Neuronal stem cell (in vitro differentiated cells): Measurements from ENCODE around the gene OPRL1.

Source experiments
- DNase-seq: peaks from one replicate; pipeline ENCODE4 v3.0.0-alpha.2; 2013; ENCODE audit warnings: low spot score
- H2AFZ ChIP-seq: one replicate; pipeline ENCODE4 v1.6.1; 2013; ENCODE audit warnings: mild to moderate bottlenecking, low read length, inconsistent platforms
- H2AK5ac ChIP-seq: 2 replicates; pipeline ENCODE4 v1.6.1; 2013; ENCODE audit warnings: low read depth, mild to moderate bottlenecking, inconsistent platforms, low read length, moderate library complexity, mixed read lengths
- H2BK120ac ChIP-seq: 2 replicates; pipeline ENCODE4 v1.6.1; 2013; ENCODE audit warnings: low read depth, mild to moderate bottlenecking, inconsistent platforms, low read length, moderate library complexity, mixed read lengths
- H2BK12ac ChIP-seq: one replicate; pipeline ENCODE4 v1.6.1; 2013; ENCODE audit warnings: low read length, inconsistent platforms
- H2BK15ac ChIP-seq: 2 replicates; pipeline ENCODE4 v1.6.1; 2013; ENCODE audit warnings: mild to moderate bottlenecking, low read length, inconsistent platforms, mixed read lengths
- H2BK5ac ChIP-seq: one replicate; pipeline ENCODE4 v1.6.1; 2013; ENCODE audit warnings: inconsistent platforms, mild to moderate bottlenecking, low read length, moderate library complexity
- H3K14ac ChIP-seq: one replicate; pipeline ENCODE4 v1.6.1; 2013; ENCODE audit warnings: low read length, inconsistent platforms
- H3K18ac ChIP-seq: 2 replicates; pipeline ENCODE4 v1.6.1; 2013; ENCODE audit warnings: low read length, inconsistent platforms
- H3K23ac ChIP-seq: 2 replicates; pipeline ENCODE4 v1.6.1; 2013; ENCODE audit warnings: low read depth, mild to moderate bottlenecking, mixed read lengths, low read length, inconsistent platforms; ENCODE audit not compliant: poor library complexity
- H3K27ac ChIP-seq: replicated peaks from 3 replicates; pipeline ENCODE4 v1.5.1; 2013; ENCODE audit warnings: low read length, inconsistent platforms
- H3K27me3 ChIP-seq, 3 experiments: 2 replicates each; pipeline ENCODE4 v1.6.1; 2013; ENCODE audit warnings: low read length in 3 of 3, mild to moderate bottlenecking in 2 of 3, inconsistent platforms in 1 of 3, low read depth in 1 of 3, mixed read lengths in 1 of 3, moderate library complexity in 1 of 3; ENCODE audit not compliant: control insufficient read depth in 3 of 3, insufficient read depth in 3 of 3
- H3K36me3 ChIP-seq, 2 donors: replicated peaks in 1 of 2; 2 replicates each; pipeline ENCODE4 v1.6.1; 2013; ENCODE audit warnings: low read length in 2 of 2; ENCODE audit not compliant: control insufficient read depth in 2 of 2, insufficient read depth in 2 of 2
- H3K4ac ChIP-seq: 2 replicates; pipeline ENCODE4 v1.6.1; 2013; ENCODE audit warnings: inconsistent platforms, mild to moderate bottlenecking, low read length, moderate library complexity
- H3K4me1 ChIP-seq, 2 donors: 1 replicate in 1 of 2; 2 replicates in 1 of 2; pipeline ENCODE4 v1.6.1; 2013; ENCODE audit warnings: low read length in 2 of 2, low read depth in 1 of 2; ENCODE audit not compliant: control insufficient read depth in 2 of 2, insufficient read depth in 1 of 2
- H3K4me2 ChIP-seq: one replicate; pipeline ENCODE4 v1.6.1; 2013; ENCODE audit warnings: mild to moderate bottlenecking, low read length, inconsistent platforms; ENCODE audit not compliant: insufficient read depth, poor library complexity, severe bottlenecking
- H3K4me3 ChIP-seq, 2 donors: 2 replicates each; pipeline ENCODE4 v1.5.1; 2013; ENCODE audit warnings: low read length in 2 of 2, mild to moderate bottlenecking in 2 of 2, inconsistent platforms in 1 of 2, moderate library complexity in 1 of 2
- H3K79me1 ChIP-seq: one replicate; pipeline ENCODE4 v1.6.1; 2013; ENCODE audit warnings: low read depth, mild to moderate bottlenecking, inconsistent platforms, low read length, moderate library complexity
- H3K9ac ChIP-seq: one replicate; pipeline ENCODE4 v1.6.1; 2013; ENCODE audit warnings: mild to moderate bottlenecking, low read depth, low read length, inconsistent platforms; ENCODE audit not compliant: poor library complexity
- H3K9me3 ChIP-seq, 2 donors: replicated peaks in 1 of 2; 2 replicates each; pipeline versions ENCODE3 to v1.6.1; 2013; ENCODE audit warnings: low read length in 2 of 2, mild to moderate bottlenecking in 2 of 2, inconsistent platforms in 1 of 2, low read depth in 1 of 2, mixed read lengths in 1 of 2, moderate library complexity in 1 of 2; ENCODE audit not compliant: control insufficient read depth in 2 of 2, insufficient read depth in 1 of 2
- H4K8ac ChIP-seq: one replicate; pipeline ENCODE4 v1.6.1; 2013; ENCODE audit warnings: low read depth, mild to moderate bottlenecking, inconsistent platforms, low read length, moderate library complexity
- H4K91ac ChIP-seq: one replicate; pipeline ENCODE4 v1.6.1; 2013; ENCODE audit warnings: low read length, low read depth, mild to moderate bottlenecking, inconsistent platforms; ENCODE audit not compliant: poor library complexity
- WGBS, 2 donors: extraction: QIAGEN DNeasy Blood & Tissue Kit; methylation state at CpG; one replicate each; pipeline ENCODE4 v1.1.7; 2013; ENCODE audit warnings: missing lambda C conversion rate in 2 of 2, mixed read lengths in 1 of 2; ENCODE audit not compliant: insufficient read length in 2 of 2, insufficient replicate concordance in 1 of 2; ENCODE audit errors: extremely low coverage in 2 of 2; 5-methylcytosine and 5-hydroxymethylcytosine counted together

The OPRL1 gene

GRCh38 chr20:64100566-64100888, 20.6 kb downstream of the OPRL1 start:
- Histone ChIP-seq H3K18ac (no peak overlapping the region), H3K4ac (no peak overlapping the region), H3K27ac (no peak overlapping the region), H3K27me3 (peaks cover 0 to 65% (median 9%) of the 10 kb centered on the region in 3 experiments), H2BK5ac (no peak overlapping the region), H3K36me3 (no peaks in the 10 kb centered on the region), H2BK12ac (no peak overlapping the region), H3K9me3 (peaks cover 0 to 5% of the 10 kb centered on the region in 2 donors), H3K79me1 (peaks cover 2% of the 10 kb centered on the region), H4K91ac (no peak overlapping the region), H3K14ac (no peak overlapping the region), H2AK5ac (no peak overlapping the region), H3K9ac (no peak overlapping the region), H3K4me1 (peaks cover 0 to 3% of the 10 kb centered on the region in 2 donors), H3K23ac (no peak overlapping the region), H2BK15ac (no peak overlapping the region), H3K4me2 (no peak overlapping the region), H2AFZ (no peak overlapping the region), H4K8ac (peak overlapping the region; percentile 48), H3K4me3 (no peak overlapping the region), H2BK120ac (no peak overlapping the region)
- WGBS, 2 donors: no CpG with 5 or more reads among the region's 4 CpGs
- no peak for DNase-seq

DNA sequence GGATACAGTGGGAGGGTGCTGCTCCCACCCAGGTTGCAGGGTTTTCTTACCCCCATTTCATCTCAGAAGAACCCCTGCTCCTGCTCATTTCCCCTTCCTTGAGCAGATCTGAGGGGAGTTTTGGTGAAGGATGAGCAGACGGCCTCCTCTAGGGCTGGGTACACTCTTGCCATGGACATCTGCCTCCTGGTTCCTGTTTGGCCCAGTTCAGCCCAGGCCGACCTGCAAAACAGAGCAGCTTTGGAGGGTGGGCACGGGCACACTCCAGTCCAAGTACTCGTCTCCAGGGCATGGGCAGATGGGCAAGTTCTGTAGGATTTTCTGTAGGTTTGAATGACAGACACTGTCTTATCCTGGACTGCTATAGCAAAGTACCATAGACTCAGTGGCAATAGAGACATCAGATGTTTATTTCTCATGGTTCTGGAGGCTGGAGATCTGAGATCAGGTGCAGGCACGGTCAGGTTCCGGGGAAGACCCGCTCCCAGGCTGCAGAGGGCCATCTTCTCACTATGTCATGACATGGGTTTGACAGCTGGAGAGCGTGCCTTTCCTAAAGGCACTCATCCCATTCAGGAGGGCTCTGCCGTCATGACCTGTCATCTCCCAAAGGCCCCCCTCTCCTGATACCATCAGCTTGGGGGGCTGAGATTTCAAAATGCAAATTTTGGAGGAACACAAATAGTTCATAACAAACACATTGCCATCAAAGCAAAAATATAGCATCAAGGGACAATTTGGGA, 21.2 kb downstream of the OPRL1 start:
- no peak overlapping the region for H3K4ac ChIP-seq
- peaks cover 0 to 3% of the 10 kb centered on the region in 2 donors for H3K4me1 ChIP-seq
- no peak overlapping the region for H4K91ac ChIP-seq
- no peak overlapping the region for H3K4me2 ChIP-seq
- H2BK120ac ChIP-seq: no peak overlapping the region
- H3K9ac ChIP-seq: no peak overlapping the region
- H3K23ac ChIP-seq: no peak overlapping the region
- peaks cover 0 to 5% of the 10 kb centered on the region in 2 donors for H3K9me3 ChIP-seq
- WGBS, 2 donors: no CpG with 5 or more reads among the region's 9 CpGs
- H3K18ac ChIP-seq: peak overlapping the region; percentile 97
- H2AFZ ChIP-seq: no peak overlapping the region
- H3K27ac ChIP-seq: no peak overlapping the region
- H2BK12ac ChIP-seq: no peak overlapping the region
- H2AK5ac ChIP-seq: peak overlapping the region; percentile 92
- peaks cover 0 to 67% (median 9%) of the 10 kb centered on the region in 3 experiments for H3K27me3 ChIP-seq
- no peak overlapping the region for H3K4me3 ChIP-seq
- H3K14ac ChIP-seq: no peak overlapping the region
- no peak overlapping the region for H2BK5ac ChIP-seq
- H3K79me1 ChIP-seq: peaks cover 2% of the 10 kb centered on the region
- no peak overlapping the region for H4K8ac ChIP-seq
- H3K36me3 ChIP-seq: no peaks in the 10 kb centered on the region
- peak overlapping the region; percentile 98 for H2BK15ac ChIP-seq
- DNase-seq: no peak

DNA sequence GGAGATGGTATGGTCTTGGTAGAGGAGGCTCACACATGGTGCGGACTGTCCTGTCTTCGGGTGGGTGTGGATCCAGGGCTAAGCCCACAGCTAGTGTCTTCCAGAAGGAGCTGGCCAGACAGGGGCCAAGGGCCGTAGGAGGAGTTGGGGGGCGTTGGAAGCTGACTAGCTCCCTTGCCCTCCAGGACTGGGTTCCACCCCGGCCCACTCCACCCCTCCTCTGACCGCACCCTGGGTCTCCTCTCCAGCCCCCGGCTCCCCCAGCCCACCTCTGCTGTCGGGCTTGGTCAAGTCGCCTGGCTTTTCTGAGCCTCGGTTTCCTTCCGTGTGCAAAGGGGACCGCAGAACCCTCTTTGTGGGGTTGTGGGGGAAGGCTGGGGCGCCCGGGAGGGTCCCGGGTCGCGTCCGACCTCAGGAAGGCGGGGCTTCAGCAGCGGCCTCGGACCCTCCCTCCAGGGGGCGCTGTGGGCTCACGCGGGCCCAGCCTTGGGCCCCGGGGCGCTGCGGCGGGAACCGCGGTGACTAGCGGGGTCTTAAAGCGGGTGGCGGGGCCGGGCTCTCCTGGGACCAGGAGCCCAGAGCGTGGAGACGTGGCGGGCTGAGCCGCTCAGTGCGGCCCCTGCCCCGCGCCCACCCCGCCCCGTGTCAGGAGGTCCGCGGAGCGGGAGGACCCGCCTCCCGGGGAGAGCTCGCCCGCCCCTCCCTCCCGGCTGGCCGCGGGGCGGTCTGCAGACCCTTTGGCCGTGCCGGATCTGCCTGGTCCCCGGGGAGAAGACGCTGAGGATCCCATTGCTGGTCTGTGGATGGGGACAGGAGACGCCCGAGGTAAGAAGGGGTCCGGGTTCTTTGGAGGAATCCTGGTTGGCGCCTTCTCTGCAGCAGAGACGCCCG, 22.1 kb downstream of the OPRL1 start:
- Histone ChIP-seq H3K27me3 (peaks cover 0 to 76% (median 9%) of the 10 kb centered on the region in 3 experiments), H3K4me1 (peaks cover 0 to 3% of the 10 kb centered on the region in 2 donors), H3K27ac (no peak overlapping the region), H3K36me3 (no peaks in the 10 kb centered on the region), H2BK5ac (no peak overlapping the region), H2BK15ac (peak overlapping the region; percentile 100), H3K79me1 (peaks cover 2% of the 10 kb centered on the region), H3K9ac (peak overlapping the region; percentile 57), H3K4me2 (peak overlapping the region; percentile 91), H3K4ac (no peak overlapping the region), H4K91ac (no peak overlapping the region), H2AFZ (peak overlapping the region; percentile 75), H3K23ac (peak overlapping the region; percentile 31), H4K8ac (no peak overlapping the region), H3K9me3 (peaks cover 0 to 3% of the 10 kb centered on the region in 2 donors), H2BK12ac (peak overlapping the region; percentile 3), H2AK5ac (peak overlapping the region; percentile 92), H3K4me3 (peak overlapping the region in 1 of 2 donors; percentile 84), H3K14ac (no peak overlapping the region), H2BK120ac (peak overlapping the region; percentile 87), H3K18ac (peak overlapping the region; percentile 97)
- peak; percentile 74 for DNase-seq
- WGBS, 2 donors: no CpG with 5 or more reads among the region's 64 CpGs
